Effector CD4-positive, alpha-beta T cell (primary cell): Measurements from ENCODE around the gene STXBP1.
"Not testable (repeated sequence)": the region's sequence is repeated elsewhere in the genome, so short reads cannot be mapped to it uniquely, and the experiment has no call there.

Experiments
- DNase-seq: peaks from one replicate; pipeline ENCODE4 v3.0.0-alpha.2; 2020

Gene STXBP1

GRCh38 chr9:127621339-127621970 lies 9.4 kb downstream of the STXBP1 start:
- DNase-seq: not testable (repeated sequence)

GRCh38 chr9:127626752-127627493 lies 14.8 kb downstream of the STXBP1 start:
- DNase-seq: no peak

GRCh38 chr9:127627494-127627855 lies 15.4 kb downstream of the STXBP1 start:
- DNase-seq: no peak

GRCh38 chr9:127628758-127629467 lies 16.8 kb downstream of the STXBP1 start:
- DNase-seq: no peak

GRCh38 chr9:127629468-127630081 lies 17.5 kb downstream of the STXBP1 start:
- DNase-seq: no peak

GRCh38 chr9:127633216-127633862 lies 21.3 kb downstream of the STXBP1 start:
- DNase-seq: no peak

- no peak for DNase-seq
These were observed 21.9 kb downstream of the STXBP1 start for GRCh38 chr9:127634021-127634420.

- no peak for DNase-seq
These were observed 22.6 kb downstream of the STXBP1 start for GRCh38 chr9:127634698-127635097.

- no peak for DNase-seq
These were observed 23.2 kb downstream of the STXBP1 start for GRCh38 chr9:127635201-127635735.

GRCh38 chr9:127637322-127637847 lies 25.3 kb downstream of the STXBP1 start:
- DNase-seq: no peak

- no peak for DNase-seq
These were observed 28.9 kb downstream of the STXBP1 start for GRCh38 chr9:127640908-127641545.

- DNase-seq: no peak
These were observed 30.1 kb downstream of the STXBP1 start for GRCh38 chr9:127642082-127642740.

- no peak for DNase-seq
These were observed 32.2 kb downstream of the STXBP1 start for GRCh38 chr9:127644146-127644827.

GRCh38 chr9:127644943-127645342 lies 32.9 kb downstream of the STXBP1 start:
- no peak for DNase-seq

GRCh38 chr9:127647451-127647850 lies 35.4 kb downstream of the STXBP1 start:
- no peak for DNase-seq

GRCh38 chr9:127650518-127650917 lies 38.4 kb downstream of the STXBP1 start:
- DNase-seq: no peak

- no peak for DNase-seq
These were observed 39.9 kb downstream of the STXBP1 start for GRCh38 chr9:127651697-127652610.

GRCh38 chr9:127652733-127653132 lies 40.7 kb downstream of the STXBP1 start:
- no peak for DNase-seq

- no peak for DNase-seq
These were observed 42.5 kb downstream of the STXBP1 start for GRCh38 chr9:127654619-127655018.

- DNase-seq: no peak
These were observed 46.4 kb downstream of the STXBP1 start for GRCh38 chr9:127658428-127658827.
